Measurements from ENCODE around the gene TGM3.

GRCh38 chr20:2298701-2299100 is 2.9 kb downstream of the TGM3 start:
- no peak for TF ChIP-seq FOXP2 (optimal IDR thresholded peaks at IDR 0.05; ENCODE audit: control extremely low read depth, extremely low read length, insufficient read depth)
- no peak for TF ChIP-seq EZH2 (IDR thresholded peaks at IDR 0.05)
